Right kidney (tissue), 1 donor: Measurements from ENCODE around the gene ZNF488.

ENCODE experiments used
- DNase-seq: peaks from one replicate; pipeline ENCODE4 v3.0.0-alpha.2; 2016

ZNF488 gene

GRCh38 chr10:47366731-47367460 is 17.2 kb downstream of the ZNF488 start:
- DNase-seq, result no peak

- no peak for DNase-seq
Measured at GRCh38 chr10:47366181-47366631, 17.9 kb downstream of the ZNF488 start.

- no peak for DNase-seq
Measured at GRCh38 chr10:47365431-47366180, 18.5 kb downstream of the ZNF488 start.

GRCh38 chr10:47364911-47365310 is 19.2 kb downstream of the ZNF488 start:
- no peak for DNase-seq

GRCh38 chr10:47364366-47364765 is 19.7 kb downstream of the ZNF488 start:
- no peak for DNase-seq

GRCh38 chr10:47363781-47364180 is 20.3 kb downstream of the ZNF488 start:
- no peak for DNase-seq

- DNase-seq, result no peak
Measured at GRCh38 chr10:47362199-47362598, 21.9 kb downstream of the ZNF488 start.

- no peak for DNase-seq
Measured at GRCh38 chr10:47361293-47361692, 22.8 kb downstream of the ZNF488 start.

- no peak for DNase-seq
Measured at GRCh38 chr10:47360419-47361040, 23.6 kb downstream of the ZNF488 start.

GRCh38 chr10:47359626-47360418 is 24.3 kb downstream of the ZNF488 start:
- no peak for DNase-seq

GRCh38 chr10:47359101-47359500 is 25.0 kb downstream of the ZNF488 start:
- no peak for DNase-seq

GRCh38 chr10:47358457-47358856 is 25.6 kb downstream of the ZNF488 start:
- DNase-seq, result no peak

- no peak for DNase-seq
Measured at GRCh38 chr10:47357911-47358310, 26.2 kb downstream of the ZNF488 start.

- DNase-seq, result no peak
Measured at GRCh38 chr10:47357131-47357582, 26.9 kb downstream of the ZNF488 start.

GRCh38 chr10:47356708-47357107 is 27.4 kb downstream of the ZNF488 start:
- no peak for DNase-seq

GRCh38 chr10:47354900-47355299 is 29.2 kb downstream of the ZNF488 start:
- no peak for DNase-seq

- DNase-seq, result no peak
Measured at GRCh38 chr10:47354165-47354564, 29.9 kb downstream of the ZNF488 start.

GRCh38 chr10:47353351-47353750 is 30.7 kb downstream of the ZNF488 start:
- DNase-seq, result no peak

- no peak for DNase-seq
Measured at GRCh38 chr10:47351899-47352815, 31.9 kb downstream of the ZNF488 start.

GRCh38 chr10:47350671-47351640 is 33.1 kb downstream of the ZNF488 start:
- DNase-seq, result no peak
